GM21576 (cell line): ENCODE measurements around the gene KDELR1.
"Not testable (repeated sequence)": the region's sequence is repeated elsewhere in the genome, so short reads cannot be mapped to it uniquely, and the experiment has no call there.

Experiments
- ATAC-seq: cut with Tn5 transposase; IDR thresholded peaks from one replicate; pipeline ENCODE4 v1.9.1; 2021; ENCODE audit warnings: mild to moderate bottlenecking, moderate library complexity; ENCODE audit not compliant: unreplicated experiment

KDELR1 gene

DNA sequence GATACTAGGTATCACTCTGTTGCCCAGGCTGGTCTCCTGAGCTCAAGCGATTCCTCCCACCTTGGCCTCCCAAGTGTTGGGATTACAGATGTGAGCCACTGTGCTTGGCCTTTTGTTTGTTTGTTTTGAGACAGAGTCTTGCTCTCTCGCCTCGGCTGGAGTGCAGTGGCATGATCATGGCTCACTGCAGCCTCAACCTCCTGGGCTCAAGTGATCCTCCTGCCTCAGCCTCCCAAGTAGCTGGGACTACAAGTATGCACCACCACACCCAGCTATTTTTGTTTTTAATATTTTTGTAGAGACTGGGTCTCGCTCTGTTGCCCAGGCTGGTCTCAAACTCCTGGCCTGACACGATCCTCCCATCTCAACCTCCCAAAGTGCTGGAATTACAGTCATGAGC, 19.6 kb downstream of the KDELR1 start:
- ATAC-seq, result not testable (repeated sequence)

DNA sequence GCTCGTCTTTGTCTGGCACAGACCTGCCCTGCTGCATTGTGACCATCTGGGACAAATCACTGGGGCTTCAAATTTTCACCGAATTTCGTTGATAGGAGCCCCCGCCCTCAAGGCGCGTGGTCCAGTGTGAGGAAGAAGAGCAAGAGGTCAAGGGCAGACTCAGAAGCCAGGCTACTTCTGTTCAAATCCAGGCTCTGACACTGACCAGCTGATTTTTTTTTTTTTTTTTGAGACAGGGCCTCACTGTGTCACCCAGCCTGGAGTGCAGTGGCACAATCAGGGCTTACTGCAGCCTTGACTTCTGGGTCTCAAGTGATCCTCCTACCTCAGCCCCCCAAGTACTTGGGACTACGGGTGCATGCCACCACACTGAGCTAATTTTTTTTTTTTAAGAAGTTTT, 20.0 kb downstream of the KDELR1 start:
- no peak for ATAC-seq

- no peak for ATAC-seq
Observed at GRCh38 chr19:48370955-48371354, 20.4 kb downstream of the KDELR1 start.

GRCh38 chr19:48368936-48369335, 22.4 kb downstream of the KDELR1 start:
- no peak for ATAC-seq

DNA sequence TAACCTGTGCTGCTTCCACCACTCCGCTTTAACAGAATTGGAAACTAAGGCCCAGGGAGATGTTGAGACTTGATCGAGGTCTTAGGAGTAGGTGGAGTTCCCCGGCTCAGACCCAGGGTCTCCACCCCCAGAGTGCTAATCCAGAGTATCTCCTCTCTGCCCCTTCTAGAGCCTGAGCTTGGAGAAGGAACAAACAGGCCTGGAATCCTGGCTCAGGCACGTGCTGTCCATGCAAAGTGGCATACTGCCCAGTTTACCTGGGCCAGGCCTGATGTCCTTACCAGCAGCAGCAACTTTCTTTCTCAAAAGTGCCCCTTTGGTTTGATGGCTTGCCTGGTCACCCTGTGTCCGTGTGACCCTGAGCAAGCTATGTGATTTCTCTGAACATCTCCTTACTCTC, 23.5 kb downstream of the KDELR1 start:
- ATAC-seq, result no peak

DNA sequence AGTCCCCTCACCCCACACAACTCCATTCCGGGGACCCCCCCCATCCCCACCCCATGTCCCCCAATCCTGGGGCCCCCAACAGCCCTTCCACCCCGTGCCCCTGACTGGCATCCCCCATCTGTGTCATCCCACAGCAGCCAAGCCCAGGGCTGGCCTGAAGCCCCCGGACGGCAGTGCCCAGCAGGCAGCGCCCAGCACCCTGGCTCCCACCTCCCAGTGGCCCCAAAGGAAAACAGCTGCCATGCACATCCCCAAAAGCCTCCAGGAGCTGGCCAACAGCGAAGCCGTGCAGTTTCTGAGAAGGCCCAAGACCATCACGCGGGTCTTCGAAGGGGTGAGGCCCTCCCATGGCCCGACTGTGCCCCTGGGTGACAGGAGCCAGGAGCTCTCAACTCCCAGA, 25.7 kb downstream of the KDELR1 start:
- no peak for ATAC-seq

DNA sequence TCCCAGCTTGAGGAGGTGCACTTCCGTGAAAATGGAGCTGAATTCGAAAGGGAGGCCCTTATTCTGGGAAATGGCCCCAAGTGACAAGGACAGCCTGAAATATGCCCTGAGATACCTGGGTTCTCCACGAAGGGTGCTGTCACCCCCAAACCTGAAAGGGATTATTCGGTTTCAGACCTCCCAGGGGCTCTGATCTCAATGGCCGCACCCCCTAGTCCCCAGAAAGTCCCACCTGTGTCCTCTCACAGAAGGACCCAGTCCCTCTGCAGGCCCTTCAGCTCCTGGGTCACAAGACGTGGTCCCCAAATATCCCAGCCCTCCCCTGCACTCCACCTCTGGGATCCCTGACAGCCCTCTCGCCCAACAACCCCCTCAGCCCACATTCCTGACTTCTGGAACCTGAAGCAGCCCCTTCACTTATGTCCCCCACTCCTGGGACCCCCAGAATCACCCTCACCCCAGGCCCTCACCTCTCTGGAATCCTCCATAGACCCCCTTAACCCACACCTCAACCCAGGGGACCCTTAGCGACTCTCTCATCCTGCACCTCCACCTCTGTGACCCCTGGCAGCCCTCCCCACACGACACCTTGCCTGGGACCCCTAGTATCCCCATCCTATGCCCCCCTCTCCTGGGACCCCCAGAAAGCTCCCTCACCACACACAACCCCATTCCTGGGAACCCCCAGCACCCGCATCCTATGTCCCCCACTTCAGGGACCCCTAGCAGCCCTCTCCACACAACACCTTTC, 26.6 kb downstream of the KDELR1 start:
- ATAC-seq, result no peak

DNA sequence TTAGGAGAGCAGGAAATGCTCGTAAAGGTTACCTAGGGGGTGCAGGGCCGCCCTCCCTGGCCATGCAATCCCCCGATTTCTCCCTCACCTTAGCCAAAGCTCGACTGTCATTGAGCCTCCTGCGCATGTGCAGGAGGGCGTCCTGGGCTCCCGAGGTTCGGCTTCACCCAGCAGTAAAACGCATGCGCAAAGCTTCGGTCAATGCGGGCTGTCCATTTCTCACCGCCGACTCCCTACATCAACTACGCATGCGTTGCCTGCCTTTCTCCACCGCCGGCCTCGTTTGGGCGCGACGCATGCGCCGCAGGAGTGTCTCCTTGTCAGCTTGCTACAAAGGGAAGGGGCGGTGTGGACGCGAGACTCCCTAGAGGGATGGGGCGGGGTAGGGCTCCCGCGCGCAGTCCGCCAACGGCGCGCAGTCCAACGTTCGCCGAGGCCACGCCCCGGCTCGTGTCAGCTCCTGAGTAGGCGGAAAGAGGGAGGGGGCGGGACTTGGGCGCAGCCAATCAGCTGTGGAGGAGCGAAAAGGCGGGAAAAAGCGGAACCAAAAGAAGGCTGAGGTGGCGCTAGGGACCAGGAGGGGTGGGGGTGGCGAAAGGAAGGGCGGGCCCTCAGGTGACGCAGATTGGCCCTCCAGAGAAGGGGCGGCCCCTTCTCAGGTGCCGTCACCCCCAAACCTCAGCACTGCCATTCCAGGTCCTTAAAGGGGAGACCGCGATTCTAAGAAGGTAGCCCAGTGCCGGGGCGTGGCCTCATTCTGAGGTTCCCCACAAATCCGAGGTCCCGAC, 27.3 kb downstream of the KDELR1 start, which contains the start of the genes SYNGR4 and TMEM143:
Gene SYNGR4, plus strand, starts transcription at position 558 of the 788 bp plus-strand sequence. CDS start 1,476 bp downstream, outside the sequence.
Gene TMEM143, minus strand, starts transcription at position 131 of the 788 bp plus-strand sequence. Its CDS starts 20 bp downstream, at position 111.
- ATAC-seq, result peak; percentile 82

DNA sequence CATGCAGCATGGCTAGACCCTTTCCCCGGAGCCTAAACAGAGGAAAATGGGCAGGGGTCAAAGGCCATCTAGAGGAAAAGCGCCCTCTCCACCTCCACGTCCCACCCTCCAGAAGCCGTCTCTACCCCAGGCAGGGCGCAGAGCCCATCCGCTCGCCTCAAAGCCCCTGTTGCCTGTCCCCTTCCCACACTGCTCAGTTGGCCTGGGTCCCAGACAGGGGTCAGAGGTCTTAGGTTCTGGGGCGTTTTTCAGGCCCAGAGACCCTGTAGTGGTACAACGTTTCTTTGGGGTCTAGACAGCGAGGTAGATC, 27.9 kb downstream of the KDELR1 start:
- peak; percentile 2 for ATAC-seq

DNA sequence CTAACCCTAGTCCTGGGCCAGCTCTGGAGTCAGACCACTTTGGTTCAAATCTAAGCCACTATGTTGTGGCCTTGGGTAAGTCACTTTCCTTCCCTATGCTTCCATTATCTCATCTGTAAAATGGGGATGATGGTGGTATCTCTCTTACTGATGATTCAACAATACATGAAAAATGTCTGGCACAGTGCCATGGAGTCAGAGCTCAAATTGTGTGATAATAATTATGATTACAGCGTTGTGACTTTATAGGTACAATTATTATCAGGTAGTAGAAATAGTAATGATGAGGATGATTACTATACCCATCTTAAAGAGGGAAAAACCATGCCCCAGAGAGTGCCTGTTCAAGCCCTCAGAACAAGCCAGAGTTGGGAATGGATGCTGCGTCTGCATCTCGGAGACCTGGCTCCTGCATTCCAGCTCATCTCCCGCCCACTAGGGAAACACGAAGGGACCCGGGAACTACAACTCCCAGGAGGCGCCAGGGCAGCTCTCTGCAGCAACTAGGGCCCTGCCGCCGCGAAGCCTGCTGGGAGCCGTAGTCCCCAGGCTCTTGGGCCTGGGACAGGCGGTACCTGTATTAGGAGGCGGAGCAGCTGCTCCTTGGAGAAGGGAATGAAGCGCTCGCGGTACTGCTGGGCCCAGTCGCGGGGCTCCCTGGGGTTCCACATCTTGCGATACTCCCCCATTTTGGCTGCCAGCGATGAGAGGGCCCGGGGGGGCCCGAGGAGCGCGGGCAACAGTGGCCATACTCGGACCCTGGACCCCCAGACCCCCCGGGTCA, 28.4 kb downstream of the KDELR1 start:
- ATAC-seq, result peak; percentile 44

DNA sequence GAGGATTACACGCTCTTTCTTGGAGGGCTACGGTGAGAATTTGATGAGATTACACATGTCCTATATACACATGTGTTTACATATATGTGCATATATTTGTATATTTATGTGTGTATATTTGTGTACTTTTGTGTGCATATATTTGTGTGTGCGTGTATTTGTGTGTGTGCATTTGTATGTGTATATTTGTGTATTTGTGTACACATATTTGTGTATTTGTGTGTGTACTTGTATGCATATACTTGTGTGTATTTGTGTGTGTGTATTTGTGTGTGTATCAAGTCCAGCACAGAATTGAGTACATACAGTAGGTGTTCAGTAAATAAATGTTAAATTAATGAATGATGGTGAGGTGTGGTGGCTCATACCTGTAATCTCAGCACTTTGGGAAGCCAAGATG, 29.4 kb downstream of the KDELR1 start:
- no peak for ATAC-seq

GRCh38 chr19:48359123-48359522, 32.2 kb downstream of the KDELR1 start:
- no peak for ATAC-seq

- no peak for ATAC-seq
Observed at GRCh38 chr19:48355365-48355954, 35.9 kb downstream of the KDELR1 start.

DNA sequence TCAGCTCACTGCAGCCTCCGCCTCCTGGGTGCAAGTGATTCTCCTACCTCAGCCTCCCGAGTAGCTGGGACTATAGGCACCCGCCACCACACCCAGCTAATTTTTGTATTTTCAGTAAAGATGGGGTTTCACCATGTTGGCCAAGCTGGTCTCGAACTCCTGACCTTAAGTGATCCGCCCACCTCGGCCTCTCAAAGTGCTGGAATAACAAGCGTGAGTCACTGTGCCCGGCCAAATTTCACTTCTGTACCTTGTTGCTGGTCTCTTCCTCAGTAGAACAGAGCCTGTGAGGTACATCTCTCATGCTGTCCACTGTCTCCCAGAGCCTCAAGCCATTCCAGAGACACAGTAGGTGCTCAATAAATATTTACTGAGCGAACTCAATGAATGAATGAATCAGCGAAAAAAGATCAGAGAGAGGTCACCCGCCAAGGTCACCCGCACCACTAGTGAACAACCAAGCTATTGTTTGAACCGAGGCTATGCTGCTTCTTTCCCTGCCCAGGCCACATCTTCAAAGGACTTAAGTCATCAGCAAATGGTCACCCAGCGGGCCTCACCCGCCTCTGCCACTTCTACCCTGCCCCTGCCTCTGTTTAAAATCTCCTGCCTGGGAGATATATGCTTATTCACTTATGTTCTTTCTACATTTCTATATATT, 36.9 kb downstream of the KDELR1 start:
- no peak for ATAC-seq

DNA sequence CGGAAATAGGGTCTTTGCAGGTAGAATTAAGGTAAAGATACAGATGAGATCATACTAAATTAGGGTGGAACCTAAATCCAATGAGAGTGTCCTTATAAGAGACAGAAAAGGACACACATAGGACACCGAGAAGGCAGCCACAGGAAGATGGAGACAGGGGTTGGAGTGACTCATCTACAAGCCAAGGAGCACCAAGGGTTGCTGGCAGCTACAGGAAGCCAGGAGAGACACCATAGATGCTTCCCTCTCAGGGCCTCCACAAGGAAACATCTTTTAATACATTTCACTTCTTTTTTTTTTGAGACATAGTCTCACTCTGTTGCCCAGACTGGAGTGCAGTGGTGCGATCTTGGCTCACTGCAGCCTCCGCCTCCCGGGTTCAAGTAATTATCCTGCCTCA, 37.7 kb downstream of the KDELR1 start:
- no peak for ATAC-seq

- no peak for ATAC-seq
Observed at GRCh38 chr19:48351341-48351752, 40.0 kb downstream of the KDELR1 start.

- ATAC-seq, result no peak
Observed at GRCh38 chr19:48350856-48351255, 40.5 kb downstream of the KDELR1 start.

DNA sequence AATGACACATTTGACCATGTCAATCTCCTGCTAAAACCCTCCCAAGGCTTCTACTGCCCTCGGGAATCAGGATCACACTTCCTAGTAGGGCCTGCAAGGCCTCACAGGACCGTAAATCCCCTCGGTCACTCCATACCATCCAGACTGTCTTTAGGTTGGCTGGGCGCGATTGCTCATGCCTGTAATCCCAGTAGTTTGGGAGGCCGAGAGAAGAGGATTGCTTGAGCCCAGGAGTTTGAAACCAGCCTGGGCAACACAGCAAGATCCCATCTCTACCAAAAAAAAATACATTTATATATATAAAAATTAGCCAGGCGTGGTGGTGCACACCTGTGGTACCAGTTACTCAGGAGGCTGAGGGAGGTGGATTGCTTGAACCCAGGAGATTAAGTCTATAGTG, 42.6 kb downstream of the KDELR1 start:
- ATAC-seq, result no peak

DNA sequence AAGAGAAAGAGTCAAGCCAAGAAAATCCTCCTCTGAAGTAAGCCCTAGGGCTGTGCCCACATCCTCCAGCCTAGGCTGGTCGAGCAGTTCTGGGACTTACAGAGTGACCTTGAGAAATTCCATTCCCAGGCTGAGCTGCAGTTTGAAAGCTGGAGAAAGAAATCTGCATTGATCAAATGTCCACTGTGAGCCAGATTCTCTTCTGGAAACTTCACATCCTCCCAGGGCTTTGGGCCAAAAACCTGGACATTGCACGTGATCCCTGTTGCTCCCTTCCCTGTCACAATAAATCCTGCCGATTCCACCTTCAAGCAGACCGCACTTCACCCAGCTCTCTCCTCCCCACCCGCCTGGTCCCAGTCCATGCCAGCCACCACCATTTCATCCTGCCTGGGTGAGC, 43.3 kb downstream of the KDELR1 start:
- ATAC-seq, result no peak

DNA sequence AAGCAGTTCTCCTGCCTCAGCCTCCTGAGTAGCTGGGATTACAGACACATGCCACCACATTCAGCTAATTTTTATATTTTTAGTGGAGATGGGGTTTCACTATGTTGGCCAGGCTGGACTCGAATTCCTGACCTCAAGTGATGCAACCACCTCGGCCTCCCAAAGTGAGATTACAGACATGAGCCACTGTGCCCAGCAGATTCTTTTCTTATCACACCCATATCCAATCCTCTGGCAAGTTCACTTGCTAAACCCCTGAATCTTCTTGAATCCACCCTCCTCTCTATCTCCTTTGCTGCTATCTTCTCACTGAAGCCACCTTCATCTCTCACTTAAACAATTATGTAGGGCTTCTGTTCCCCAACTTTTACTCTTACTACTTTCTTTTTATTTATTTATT, 45.2 kb downstream of the KDELR1 start:
- ATAC-seq, result no peak

DNA sequence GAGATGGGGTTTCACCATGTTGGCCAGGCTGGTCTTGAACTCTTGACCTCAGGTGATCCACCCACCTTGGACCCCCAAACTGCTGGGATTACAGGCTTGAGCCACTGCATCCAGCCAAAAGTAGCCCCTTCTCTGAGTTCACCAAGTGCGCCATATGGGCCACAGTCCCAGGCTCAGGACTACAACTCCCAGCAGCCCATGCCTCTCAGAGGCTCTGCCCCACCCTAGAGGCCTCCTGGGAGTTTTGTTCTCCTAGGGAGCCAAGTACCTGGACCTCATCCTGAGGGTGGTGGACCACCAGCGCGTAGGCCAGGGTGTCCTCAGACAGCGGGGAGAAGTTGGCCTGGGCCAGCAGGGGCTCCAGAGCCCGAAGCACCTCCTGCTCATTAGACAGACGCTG, 46.5 kb downstream of the KDELR1 start:
- ATAC-seq, result no peak
